OCI-LY7 (cell line): ENCODE measurements around the gene SYT9.

ENCODE experiments used
- EZH2phosphoT487 ChIP-seq: fragments of 200-600 bp; sonication (generic); IDR thresholded peaks from 2 replicates; pipeline ENCODE4 v1.6.1; 2018; ENCODE audit warnings: low read depth, borderline replicate concordance, mild to moderate bottlenecking, mixed run types, antibody characterized with exemption, low read length, moderate library complexity, mixed read lengths
- TF ChIP-seq, protein P1 (sequence below): fragments of 200-600 bp; sonication (generic); conservative IDR thresholded peaks from 2 replicates; pipeline ENCODE4 v1.5.1; 2014; ENCODE audit warnings: mild to moderate bottlenecking, antibody characterized with exemption, low read length, moderate library complexity, mixed read lengths

GRCh38 chr11:7381937-7382336, 130.2 kb downstream of the SYT9 start:
- no peak for TF ChIP-seq EZH2phosphoT487
- TF ChIP-seq, protein P1, sequence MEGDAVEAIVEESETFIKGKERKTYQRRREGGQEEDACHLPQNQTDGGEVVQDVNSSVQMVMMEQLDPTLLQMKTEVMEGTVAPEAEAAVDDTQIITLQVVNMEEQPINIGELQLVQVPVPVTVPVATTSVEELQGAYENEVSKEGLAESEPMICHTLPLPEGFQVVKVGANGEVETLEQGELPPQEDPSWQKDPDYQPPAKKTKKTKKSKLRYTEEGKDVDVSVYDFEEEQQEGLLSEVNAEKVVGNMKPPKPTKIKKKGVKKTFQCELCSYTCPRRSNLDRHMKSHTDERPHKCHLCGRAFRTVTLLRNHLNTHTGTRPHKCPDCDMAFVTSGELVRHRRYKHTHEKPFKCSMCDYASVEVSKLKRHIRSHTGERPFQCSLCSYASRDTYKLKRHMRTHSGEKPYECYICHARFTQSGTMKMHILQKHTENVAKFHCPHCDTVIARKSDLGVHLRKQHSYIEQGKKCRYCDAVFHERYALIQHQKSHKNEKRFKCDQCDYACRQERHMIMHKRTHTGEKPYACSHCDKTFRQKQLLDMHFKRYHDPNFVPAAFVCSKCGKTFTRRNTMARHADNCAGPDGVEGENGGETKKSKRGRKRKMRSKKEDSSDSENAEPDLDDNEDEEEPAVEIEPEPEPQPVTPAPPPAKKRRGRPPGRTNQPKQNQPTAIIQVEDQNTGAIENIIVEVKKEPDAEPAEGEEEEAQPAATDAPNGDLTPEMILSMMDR = no peak
